HG03378 (cell line): ENCODE data around the gene MRGPRF.

Source experiments
- ATAC-seq: cut with Tn5 transposase; IDR thresholded peaks from one replicate; pipeline ENCODE4 v1.9.1; 2021; ENCODE audit warnings: mild to moderate bottlenecking, moderate library complexity; ENCODE audit not compliant: unreplicated experiment

The MRGPRF gene

GRCh38 chr11:68966894-68967780 lies 45.9 kb downstream of the MRGPRF start:
- no peak for ATAC-seq

- ATAC-seq = no peak
Measured at GRCh38 chr11:68965901-68966853, 46.9 kb downstream of the MRGPRF start.

DNA sequence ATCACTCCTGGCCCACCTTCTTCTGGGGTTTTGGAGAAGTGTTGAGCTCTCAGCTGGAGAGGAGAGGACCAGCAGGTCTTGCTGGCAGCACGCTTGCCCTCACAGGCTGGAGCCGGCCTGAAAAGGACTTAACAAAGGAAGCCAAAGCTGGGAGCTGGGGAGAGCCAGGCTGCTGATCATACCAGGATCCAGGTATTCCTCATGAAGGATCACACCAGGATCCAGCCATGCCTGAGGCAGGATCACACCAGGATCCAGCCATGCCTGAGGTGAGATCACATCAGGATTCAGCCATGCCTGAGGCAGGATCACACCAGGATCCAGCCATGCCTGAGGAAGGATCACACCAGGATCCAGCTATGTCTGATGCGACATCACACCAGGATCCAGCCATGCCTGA lies 49.3 kb downstream of the MRGPRF start:
- ATAC-seq = no peak

GRCh38 chr11:68962527-68963250 lies 50.4 kb downstream of the MRGPRF start:
- ATAC-seq = no peak

DNA sequence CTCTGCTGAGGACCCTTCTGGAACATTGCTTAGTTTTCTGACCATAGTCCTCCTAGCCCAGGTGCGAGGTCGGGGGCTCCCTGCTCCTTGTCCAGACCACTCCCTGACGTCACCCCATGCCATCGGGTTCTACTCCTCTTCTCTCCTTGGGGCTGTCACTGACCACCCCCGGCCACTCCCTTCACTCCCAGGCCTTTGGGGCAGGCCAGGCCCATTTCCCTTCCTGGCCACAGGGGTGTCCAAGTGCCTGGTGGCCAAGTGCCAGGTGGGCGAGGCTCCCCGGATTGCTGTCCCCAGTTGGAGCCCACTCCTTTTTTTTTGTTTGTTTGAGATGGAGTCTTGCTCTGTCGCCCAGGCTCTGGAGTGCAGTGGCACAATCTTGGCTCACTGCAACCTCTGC lies 51.8 kb downstream of the MRGPRF start:
- ATAC-seq = no peak

GRCh38 chr11:68960294-68961071 lies 52.6 kb downstream of the MRGPRF start:
- no peak for ATAC-seq

DNA sequence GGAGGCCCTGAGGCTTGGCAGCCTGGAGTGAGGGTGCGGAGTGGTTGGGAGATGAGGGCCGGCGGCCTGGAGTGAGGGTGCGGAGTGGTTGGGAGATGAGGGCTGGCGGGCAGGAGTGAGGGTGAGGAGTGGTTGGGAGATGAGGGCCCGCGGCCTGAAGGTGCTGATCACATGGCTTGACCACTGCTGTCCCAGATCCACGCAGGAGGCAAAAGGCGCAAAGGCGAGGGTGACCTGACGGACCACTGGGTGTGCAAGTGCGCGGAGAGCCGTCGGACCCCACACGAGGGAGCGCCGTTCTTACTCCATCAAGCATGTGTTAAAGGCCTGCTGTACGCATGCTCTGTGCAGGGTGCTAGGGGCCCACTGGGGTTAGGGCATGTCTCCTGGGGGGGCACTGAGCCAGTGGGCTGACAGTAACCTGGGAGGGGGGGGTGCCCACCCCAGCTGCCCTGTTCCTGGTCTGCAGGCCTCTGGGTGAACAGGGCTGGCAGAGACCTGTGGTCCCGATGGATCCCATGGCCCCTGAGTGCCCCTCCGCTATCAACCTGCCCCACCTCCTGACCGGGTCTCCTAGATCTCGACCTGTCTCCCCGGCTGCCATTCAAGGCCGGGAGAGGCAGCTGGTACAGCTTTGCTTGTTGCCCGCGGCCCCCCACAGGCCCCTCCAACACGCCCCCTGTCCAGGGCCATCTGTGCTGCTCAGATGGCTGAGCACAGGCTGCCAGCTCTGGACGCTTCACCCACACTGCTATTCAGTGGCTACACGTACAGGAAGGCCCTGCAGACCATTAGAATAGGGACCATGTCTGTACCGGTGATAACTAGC lies 53.4 kb downstream of the MRGPRF start:
- no peak for ATAC-seq

DNA sequence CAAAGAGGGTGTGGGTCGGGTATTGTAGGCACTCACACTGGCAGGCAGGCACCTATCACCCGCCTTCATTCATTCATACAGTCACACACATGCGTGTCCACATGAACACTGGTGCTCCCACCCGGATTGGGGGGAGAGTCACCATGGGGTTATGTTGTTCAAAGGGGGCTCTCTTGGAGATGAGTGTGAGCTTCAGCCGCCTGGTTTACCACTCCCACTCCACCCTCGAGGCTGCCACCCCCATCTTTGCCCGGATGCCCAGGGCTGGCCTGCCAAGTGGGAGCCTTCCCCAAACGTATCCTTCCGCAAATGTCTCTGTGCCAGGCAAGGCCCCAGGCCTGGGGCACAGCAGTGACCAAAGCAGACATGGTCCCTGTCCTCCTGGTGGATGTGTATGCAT lies 54.8 kb downstream of the MRGPRF start:
- ATAC-seq = no peak

GRCh38 chr11:68956547-68957254 lies 56.3 kb downstream of the MRGPRF start:
- ATAC-seq = no peak

- no peak for ATAC-seq
Measured at GRCh38 chr11:68956142-68956541, 56.9 kb downstream of the MRGPRF start.

- ATAC-seq = no peak
Measured at GRCh38 chr11:68955607-68955958, 57.5 kb downstream of the MRGPRF start.

GRCh38 chr11:68954836-68955606 lies 58.0 kb downstream of the MRGPRF start:
- no peak for ATAC-seq
